WI38 (cell line): ENCODE data around the gene BMPR1A.
"Not testable (repeated sequence)": the region's sequence is repeated elsewhere in the genome, so short reads cannot be mapped to it uniquely, and the experiment has no call there.

Experiments used
- H3K4me3 ChIP-seq: 2 replicates; pipeline ENCODE4 v1.5.1; 2011; ENCODE audit warnings: low read depth, mild to moderate bottlenecking, control low read depth, low read length
- TF ChIP-seq, protein P1 (sequence below): IDR thresholded peaks from 2 replicates; pipeline ENCODE4 v1.5.1; 2012; ENCODE audit warnings: low read depth, mild to moderate bottlenecking, control low read depth, low read length

BMPR1A gene

DNA sequence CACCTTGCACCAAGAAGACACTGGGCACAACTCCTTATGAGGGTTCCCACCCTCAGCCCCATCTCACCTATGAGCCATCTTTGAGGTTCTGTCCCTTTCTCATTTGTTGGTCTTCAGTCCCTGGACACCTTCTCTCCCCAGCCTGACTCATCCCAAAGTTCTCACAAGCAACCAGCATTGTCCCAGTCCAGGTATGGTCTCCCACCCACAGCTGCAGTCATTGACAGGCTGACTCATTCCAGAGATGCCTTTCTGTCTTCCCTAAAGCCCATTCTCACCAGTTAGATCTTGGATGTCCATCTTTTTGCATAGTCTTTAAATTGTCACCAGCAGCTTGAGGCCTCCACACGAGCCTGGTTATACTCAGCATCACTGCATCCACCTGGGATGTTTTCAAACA lies 26.7 kb upstream of the BMPR1A start:
- TF ChIP-seq, protein P1, sequence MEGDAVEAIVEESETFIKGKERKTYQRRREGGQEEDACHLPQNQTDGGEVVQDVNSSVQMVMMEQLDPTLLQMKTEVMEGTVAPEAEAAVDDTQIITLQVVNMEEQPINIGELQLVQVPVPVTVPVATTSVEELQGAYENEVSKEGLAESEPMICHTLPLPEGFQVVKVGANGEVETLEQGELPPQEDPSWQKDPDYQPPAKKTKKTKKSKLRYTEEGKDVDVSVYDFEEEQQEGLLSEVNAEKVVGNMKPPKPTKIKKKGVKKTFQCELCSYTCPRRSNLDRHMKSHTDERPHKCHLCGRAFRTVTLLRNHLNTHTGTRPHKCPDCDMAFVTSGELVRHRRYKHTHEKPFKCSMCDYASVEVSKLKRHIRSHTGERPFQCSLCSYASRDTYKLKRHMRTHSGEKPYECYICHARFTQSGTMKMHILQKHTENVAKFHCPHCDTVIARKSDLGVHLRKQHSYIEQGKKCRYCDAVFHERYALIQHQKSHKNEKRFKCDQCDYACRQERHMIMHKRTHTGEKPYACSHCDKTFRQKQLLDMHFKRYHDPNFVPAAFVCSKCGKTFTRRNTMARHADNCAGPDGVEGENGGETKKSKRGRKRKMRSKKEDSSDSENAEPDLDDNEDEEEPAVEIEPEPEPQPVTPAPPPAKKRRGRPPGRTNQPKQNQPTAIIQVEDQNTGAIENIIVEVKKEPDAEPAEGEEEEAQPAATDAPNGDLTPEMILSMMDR, result no peak

DNA sequence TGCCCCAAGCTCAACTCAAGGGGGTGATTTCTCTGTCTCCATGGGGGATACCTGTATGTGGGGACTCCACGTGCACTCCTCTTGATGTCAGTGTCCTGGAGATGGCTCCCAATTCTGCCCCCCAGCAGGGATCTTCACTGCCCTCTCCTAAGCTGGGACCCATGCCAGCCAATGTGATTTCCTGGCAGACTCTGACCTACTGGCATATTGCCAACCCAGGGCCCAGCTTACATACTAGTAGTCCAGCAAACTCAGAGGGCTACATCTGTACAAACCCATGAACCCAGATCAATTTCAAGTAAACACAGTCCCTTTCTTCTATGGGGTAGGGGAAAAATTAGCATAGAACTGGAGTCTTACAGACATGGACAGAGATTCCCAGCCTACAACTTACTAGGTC lies 26.2 kb upstream of the BMPR1A start:
- H3K4me3 ChIP-seq, result no peak overlapping the region
- TF ChIP-seq, protein P1, result no peak

More for the DNA sequence above, 26.7 kb upstream of the BMPR1A start:
- no peak overlapping the region for H3K4me3 ChIP-seq

DNA sequence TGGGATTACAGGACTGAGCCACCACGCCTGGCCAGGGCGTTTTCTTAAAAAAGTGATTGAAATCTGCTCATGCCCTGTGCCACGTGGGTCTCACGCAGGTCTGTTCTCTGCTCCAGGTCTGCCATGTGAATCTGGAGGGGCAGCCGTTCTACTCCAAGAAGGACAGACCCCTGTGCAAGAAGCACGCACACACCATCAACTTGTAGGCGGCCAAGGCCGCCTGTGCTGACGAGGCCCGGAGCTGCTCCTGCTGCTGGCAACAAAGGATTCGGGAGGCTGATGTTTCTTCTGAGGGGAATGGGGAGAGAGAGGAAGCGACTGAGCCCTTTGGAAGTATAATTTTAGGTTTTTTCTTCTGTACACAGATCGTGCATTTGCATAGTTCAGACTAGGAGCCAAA lies 23.6 kb upstream of the BMPR1A start:
- H3K4me3 ChIP-seq, result no peak overlapping the region
- TF ChIP-seq, protein P1, result no peak

DNA sequence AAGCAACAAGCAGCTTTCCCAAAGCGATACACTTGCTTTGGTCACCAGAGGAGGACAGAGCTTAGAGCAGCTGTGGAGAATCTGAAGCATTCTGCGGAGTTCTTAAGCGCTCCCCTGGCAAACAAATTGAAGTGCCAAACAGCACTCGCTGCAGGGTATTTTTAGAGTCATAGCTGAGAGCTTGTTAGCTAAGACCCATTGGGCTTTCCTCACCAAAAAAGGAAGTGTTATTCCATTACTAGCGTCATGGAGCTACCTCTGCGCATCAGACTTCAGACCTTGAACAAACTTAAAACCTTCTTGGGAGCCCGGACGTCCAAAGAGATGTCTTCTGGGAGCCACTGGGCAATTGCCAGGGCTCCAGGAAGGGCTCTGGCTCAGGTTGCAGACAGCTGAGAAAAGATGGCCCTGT lies 23.2 kb upstream of the BMPR1A start:
- no peak overlapping the region for H3K4me3 ChIP-seq
- TF ChIP-seq, protein P1, result no peak

DNA sequence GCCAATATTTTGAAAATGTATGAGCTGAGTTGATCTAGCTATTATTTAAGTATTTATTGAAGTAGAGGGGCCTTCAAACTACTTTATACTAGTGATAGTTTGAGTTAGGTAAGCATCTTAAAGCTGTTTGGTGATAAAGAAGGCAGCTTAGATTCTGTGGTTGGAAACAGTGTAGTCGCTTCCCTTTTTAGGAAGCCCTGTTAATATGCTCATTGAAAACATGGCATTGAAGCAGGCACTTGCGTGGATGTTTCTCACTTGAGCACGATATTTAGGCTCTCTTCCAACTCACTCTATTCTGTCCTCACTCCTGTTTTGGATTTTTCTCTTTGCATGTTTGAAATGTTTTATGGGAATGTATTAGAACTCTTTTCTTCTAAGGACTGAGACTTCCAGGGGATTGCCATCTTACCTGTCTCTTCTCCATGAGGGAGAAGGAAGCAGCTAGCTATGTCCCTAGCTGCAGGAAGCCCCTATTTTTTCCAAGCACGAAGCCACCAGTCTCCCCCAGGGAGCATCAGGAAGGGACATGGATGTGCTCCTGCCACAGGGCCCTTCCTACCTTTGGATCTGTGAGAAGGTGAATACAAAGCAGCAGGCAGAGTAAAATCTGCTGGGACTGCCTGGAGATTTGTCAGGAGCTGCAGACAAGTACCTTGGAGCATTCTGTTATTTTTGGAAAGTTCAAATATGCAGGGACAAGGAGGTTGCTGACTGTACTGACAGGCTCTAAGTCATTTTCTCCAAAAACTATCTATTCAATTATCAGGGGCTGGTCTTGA lies 22.0 kb upstream of the BMPR1A start:
- H3K4me3 ChIP-seq, result no peak overlapping the region
- TF ChIP-seq, protein P1, result no peak

DNA sequence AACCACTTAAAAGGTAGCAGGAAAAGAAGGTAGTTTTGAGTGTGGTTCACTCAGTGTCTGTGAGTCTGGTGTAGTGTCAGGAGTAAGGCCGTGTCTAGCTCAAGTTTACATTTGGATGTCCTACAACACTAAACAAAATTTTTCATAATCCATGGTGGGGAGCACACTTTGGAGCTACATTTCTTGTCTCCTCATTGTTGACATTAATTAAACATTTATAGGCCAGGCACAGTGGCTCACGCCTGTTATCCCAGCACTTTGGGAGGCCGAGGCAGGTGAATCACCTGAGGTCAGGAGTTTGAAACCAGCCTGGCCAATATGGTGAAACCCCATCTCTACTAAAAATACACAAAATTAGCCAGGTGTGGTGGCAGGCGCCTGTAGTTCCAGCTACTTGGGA lies 21.1 kb upstream of the BMPR1A start:
- not testable (repeated sequence) for H3K4me3 ChIP-seq

DNA sequence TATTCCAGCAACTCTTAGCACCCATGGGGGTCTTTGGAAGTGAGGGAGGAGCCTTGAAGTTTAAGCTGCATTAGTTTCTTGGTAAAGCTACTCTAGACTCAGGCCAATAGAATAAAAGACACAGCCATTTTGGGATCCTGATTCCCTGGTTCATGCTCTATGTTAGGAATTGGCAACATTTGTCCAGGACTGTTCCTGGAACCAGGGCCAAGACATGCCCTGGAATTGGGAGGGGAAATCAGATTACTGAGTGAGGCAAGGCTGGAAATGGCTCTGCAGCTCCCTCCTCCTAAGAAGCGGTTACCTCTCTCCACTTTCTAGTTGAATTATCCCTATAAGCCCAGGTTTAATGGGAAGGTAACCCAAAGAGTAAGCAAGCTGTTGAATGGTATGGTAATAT lies 14.2 kb upstream of the BMPR1A start:
- TF ChIP-seq, protein P1, result no peak
- H3K4me3 ChIP-seq, result no peak overlapping the region
